ENCODE results near the gene SGCA.

DNA sequence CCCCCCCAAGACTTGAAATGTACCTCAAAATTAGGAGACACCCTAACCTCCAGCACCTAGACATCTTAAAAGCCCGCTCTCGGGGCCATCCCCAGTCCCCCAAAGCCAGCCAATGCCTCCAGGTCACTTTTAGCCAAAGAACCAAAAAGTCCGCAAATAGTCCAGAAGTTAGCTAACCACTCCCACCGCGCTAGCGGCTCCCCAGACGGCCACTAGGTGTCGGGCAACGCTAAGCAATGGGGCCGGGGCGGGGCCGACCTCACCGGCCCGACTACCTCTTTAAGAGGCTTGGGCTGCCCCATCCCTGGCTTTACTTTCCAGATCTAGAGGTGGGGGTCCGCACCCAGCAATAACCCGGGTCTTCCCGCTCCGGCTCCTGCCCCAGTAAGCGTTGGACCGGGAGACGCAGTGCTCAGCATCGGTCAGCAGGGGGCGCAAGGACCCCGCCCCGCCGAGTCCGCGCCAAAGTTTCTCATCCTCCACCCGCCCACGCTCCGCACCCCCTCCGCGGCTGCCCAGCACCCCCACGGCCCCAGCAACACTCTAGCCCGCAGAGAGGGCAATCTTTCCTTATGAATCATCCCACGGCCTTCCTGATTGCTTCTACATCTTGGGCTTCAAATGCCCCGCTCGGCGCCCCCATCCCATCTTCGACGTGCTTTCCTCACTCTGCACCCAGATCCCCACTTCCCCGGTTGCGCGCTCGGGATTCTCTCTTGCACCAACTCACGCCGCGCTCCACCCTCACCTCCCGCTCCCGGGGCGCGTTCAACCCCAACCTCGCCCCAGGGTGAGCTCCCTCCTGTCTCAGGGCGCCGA is 34.9 kb downstream of the SGCA start:
- TF ChIP-seq CHD2 (IDR thresholded peaks at IDR 0.05; ENCODE audit: borderline replicate concordance, low read depth, low read length) (no peak), RAD21 (IDR thresholded peaks at IDR 0.05; ENCODE audit: insufficient read depth, low read depth, low read length) (peak; percentile 92), CBX3 (IDR thresholded peaks at IDR 0.05; ENCODE audit: borderline replicate concordance, low read depth) (no peak), CREB1 (IDR thresholded peaks at IDR 0.05; ENCODE audit: low read depth) (peak; percentile 42; the same call in 1 of the 2 replicates), POLR2AphosphoS2 (IDR thresholded peaks at IDR 0.05; ENCODE audit: low read depth, low read length) (no peak)
- TF ChIP-seq, protein P1, sequence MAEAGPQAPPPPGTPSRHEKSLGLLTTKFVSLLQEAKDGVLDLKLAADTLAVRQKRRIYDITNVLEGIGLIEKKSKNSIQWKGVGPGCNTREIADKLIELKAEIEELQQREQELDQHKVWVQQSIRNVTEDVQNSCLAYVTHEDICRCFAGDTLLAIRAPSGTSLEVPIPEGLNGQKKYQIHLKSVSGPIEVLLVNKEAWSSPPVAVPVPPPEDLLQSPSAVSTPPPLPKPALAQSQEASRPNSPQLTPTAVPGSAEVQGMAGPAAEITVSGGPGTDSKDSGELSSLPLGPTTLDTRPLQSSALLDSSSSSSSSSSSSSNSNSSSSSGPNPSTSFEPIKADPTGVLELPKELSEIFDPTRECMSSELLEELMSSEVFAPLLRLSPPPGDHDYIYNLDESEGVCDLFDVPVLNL (IDR thresholded peaks at IDR 0.05; ENCODE audit: low read depth, low read length): no peak

All from GM12878 (cell line).